IMR-90 (cell line): ENCODE results near the gene STAP2. TPM values are rescaled to one million over a fixed set of nuclear protein-coding genes. Genes with fewer than 3 reads are reported as not detected.

Source experiments
- ATAC-seq: fragments of 200-7000 bp; cut with Tn5 transposase; 2 replicates; pipeline ENCODE4 v1.9.1; 2020; ENCODE audit warnings: low read depth, mild to moderate bottlenecking, moderate library complexity
- BruUV-seq: library from RNA; stranded (reverse); fragments of 400-500 nt; replicated peaks from 2 replicates; lab custom pipeline; 2021; lab: Mats Ljungman, UMichigan
- CTCF ChIA-PET: fragments of 300-600 bp; formaldehyde crosslinking; extraction: SDS; loops from one replicate; lab custom pipeline; 2021; ENCODE audit warnings: antibody characterized with exemption; lab: Yijun Ruan, JAX
- POLR2A ChIA-PET: fragments of 300-600 bp; sonication (Branson Sonifier 250); formaldehyde crosslinking; loops from one replicate; lab custom pipeline; 2022; ENCODE audit warnings: antibody characterized with exemption; ENCODE audit not compliant: unreplicated experiment; lab: Charles Lee
- DNase-seq: peaks from one replicate; pipeline ENCODE4 v3.0.0; 2013
- H2AFZ ChIP-seq: replicated peaks from 2 replicates; pipeline ENCODE3; 2013; ENCODE audit warnings: low read length, mild to moderate bottlenecking; ENCODE audit not compliant: poor library complexity
- H2AK5ac ChIP-seq: 2 replicates; pipeline ENCODE4 v1.6.1; 2013; ENCODE audit warnings: low read depth, low read length, inconsistent platforms
- H2AK9ac ChIP-seq: replicated peaks from 2 replicates; pipeline ENCODE3; 2013; ENCODE audit warnings: mild to moderate bottlenecking, low read depth, low read length, moderate library complexity; ENCODE audit not compliant: poor library complexity
- H2BK120ac ChIP-seq: 2 replicates; pipeline ENCODE4 v1.6.1; 2013; ENCODE audit warnings: low read depth, low read length, inconsistent platforms
- H2BK15ac ChIP-seq: 3 replicates; pipeline ENCODE4 v1.6.1; 2013; ENCODE audit warnings: low read depth, low read length, inconsistent platforms
- H2BK20ac ChIP-seq: 2 replicates; pipeline ENCODE4 v1.6.1; 2013; ENCODE audit warnings: low read depth, mild to moderate bottlenecking, inconsistent platforms, low read length, moderate library complexity
- H2BK5ac ChIP-seq: 2 replicates; pipeline ENCODE4 v1.6.1; 2013; ENCODE audit warnings: mild to moderate bottlenecking, low read depth, low read length, inconsistent platforms; ENCODE audit not compliant: poor library complexity, severe bottlenecking
- H3K14ac ChIP-seq: replicated peaks from 2 replicates; pipeline ENCODE4 v1.6.1; 2013; ENCODE audit warnings: low read depth, low read length, inconsistent platforms
- H3K18ac ChIP-seq: 2 replicates; pipeline ENCODE4 v1.6.1; 2013; ENCODE audit warnings: low read depth, low read length, control low read depth
- H3K23ac ChIP-seq: 2 replicates; pipeline ENCODE4 v1.6.1; 2013; ENCODE audit warnings: low read depth, low read length, inconsistent platforms
- H3K27ac ChIP-seq: 2 replicates; pipeline ENCODE4 v1.5.1; 2013; ENCODE audit warnings: mild to moderate bottlenecking, control low read depth, low read length; ENCODE audit not compliant: insufficient read depth
- H3K27me3 ChIP-seq: 2 replicates; pipeline ENCODE4 v1.6.1; 2013; ENCODE audit warnings: low read length; ENCODE audit not compliant: control insufficient read depth, insufficient read depth
- H3K36me3 ChIP-seq: 2 replicates; pipeline ENCODE4 v1.6.1; 2013; ENCODE audit warnings: low read length, mixed read lengths; ENCODE audit not compliant: control insufficient read depth, insufficient read depth
- H3K4ac ChIP-seq: 2 replicates; pipeline ENCODE4 v1.6.1; 2013; ENCODE audit warnings: low read depth, low read length, inconsistent platforms
- H3K4me1 ChIP-seq: 2 replicates; pipeline ENCODE4 v1.6.1; 2013; ENCODE audit warnings: low read length, mixed read lengths; ENCODE audit not compliant: control insufficient read depth, insufficient read depth
- H3K4me2 ChIP-seq: 2 replicates; pipeline ENCODE4 v1.6.1; 2013; ENCODE audit warnings: low read depth, mild to moderate bottlenecking, control low read depth, low read length, moderate library complexity
- H3K4me3 ChIP-seq: 2 replicates; pipeline ENCODE4 v1.5.1; 2013; ENCODE audit warnings: low read depth, mild to moderate bottlenecking, control low read depth, low read length, moderate library complexity; ENCODE audit not compliant: insufficient read depth
- H3K56ac ChIP-seq: 2 replicates; pipeline ENCODE4 v1.6.1; 2013; ENCODE audit warnings: low read length, inconsistent platforms; ENCODE audit not compliant: insufficient read depth; ENCODE audit errors: extremely low read depth
- H3K79me1 ChIP-seq, 2 experiments: 2 replicates each; pipeline ENCODE4 v1.6.1; 2013; ENCODE audit warnings: low read length in 2 of 2, inconsistent platforms in 1 of 2, low read depth in 1 of 2
- H3K9ac ChIP-seq: 2 replicates; pipeline ENCODE4 v1.6.1; 2013; ENCODE audit warnings: low read depth, low read length, control low read depth
- H3K9me1 ChIP-seq: 2 replicates; pipeline ENCODE4 v1.6.1; 2013; ENCODE audit warnings: low read length, inconsistent platforms; ENCODE audit not compliant: insufficient read depth
- H3K9me3 ChIP-seq: 2 replicates; pipeline ENCODE4 v1.6.1; 2013; ENCODE audit warnings: low read length; ENCODE audit not compliant: control insufficient read depth, insufficient read depth
- H4K20me1 ChIP-seq: 2 replicates; pipeline ENCODE4 v1.6.1; 2013; ENCODE audit warnings: low read length, inconsistent platforms; ENCODE audit not compliant: insufficient read depth
- H4K5ac ChIP-seq: 2 replicates; pipeline ENCODE4 v1.6.1; 2013; ENCODE audit warnings: mild to moderate bottlenecking, low read depth, low read length, control low read depth
- H4K8ac ChIP-seq, 2 experiments: 2 replicates each; pipeline ENCODE4 v1.6.1; 2013; ENCODE audit warnings: low read depth in 2 of 2, low read length in 2 of 2, control low read depth in 1 of 2, inconsistent platforms in 1 of 2
- H4K91ac ChIP-seq: 2 replicates; pipeline ENCODE4 v1.6.1; 2013; ENCODE audit warnings: low read depth, low read length, inconsistent platforms; ENCODE audit not compliant: insufficient read depth
- BHLHE40 ChIP-seq: fragments of 150-350 bp; IDR thresholded peaks from 2 replicates; pipeline ENCODE4 v1.6.1; 2016; ENCODE audit warnings: mild to moderate bottlenecking, low read depth, low read length
- CEBPB ChIP-seq: IDR thresholded peaks from 2 replicates; pipeline ENCODE4 v1.6.1; 2012; ENCODE audit warnings: low read depth, low read length, improper control_type of control experiment
- CTCF ChIP-seq: conservative IDR thresholded peaks from 2 replicates; pipeline ENCODE4 v1.5.1; 2012; ENCODE audit warnings: mild to moderate bottlenecking, low read depth, low read length, improper control_type of control experiment
- ELK1 ChIP-seq: fragments of 150-350 bp; IDR thresholded peaks from 2 replicates; pipeline ENCODE4 v1.6.1; 2016; ENCODE audit warnings: low read depth, mild to moderate bottlenecking, low read length, moderate library complexity, borderline replicate concordance
- FOS ChIP-seq: fragments of 150-350 bp; IDR thresholded peaks from 2 replicates; pipeline ENCODE4 v1.6.1; 2016; ENCODE audit warnings: low read depth, low read length
- MAZ ChIP-seq: IDR thresholded peaks from 2 replicates; pipeline ENCODE4 v1.6.1; 2012; ENCODE audit warnings: low read depth, mild to moderate bottlenecking, low read length, improper control_type of control experiment, moderate library complexity, borderline replicate concordance
- MXI1 ChIP-seq: IDR thresholded peaks from 2 replicates; pipeline ENCODE4 v1.6.1; 2012; ENCODE audit warnings: low read depth, mild to moderate bottlenecking, low read length, moderate library complexity, borderline replicate concordance
- NFE2L2 ChIP-seq: fragments of 150-350 bp; IDR thresholded peaks from 2 replicates; pipeline ENCODE4 v1.6.1; 2016; ENCODE audit warnings: low read depth, mild to moderate bottlenecking, low read length
- POLR2A ChIP-seq: IDR thresholded peaks from 2 replicates; pipeline ENCODE4 v1.6.1; 2012; ENCODE audit warnings: mild to moderate bottlenecking, low read depth, low read length
- RAD21 ChIP-seq: IDR thresholded peaks from 2 replicates; pipeline ENCODE4 v1.6.1; 2012; ENCODE audit warnings: low read length, improper control_type of control experiment
- RCOR1 ChIP-seq: IDR thresholded peaks from 2 replicates; pipeline ENCODE4 v1.6.1; 2012; ENCODE audit warnings: mild to moderate bottlenecking, low read length, improper control_type of control experiment; ENCODE audit not compliant: insufficient replicate concordance
- RFX5 ChIP-seq: IDR thresholded peaks from 2 replicates; pipeline ENCODE4 v1.8.0; 2012; ENCODE audit warnings: low read depth, mild to moderate bottlenecking, low read length, moderate library complexity
- SMC3 ChIP-seq: fragments of 150-350 bp; IDR thresholded peaks from 2 replicates; pipeline ENCODE4 v1.6.1; 2016; ENCODE audit warnings: low read depth, mild to moderate bottlenecking, antibody characterized with exemption, low read length, moderate library complexity
- USF2 ChIP-seq: fragments of 150-350 bp; IDR thresholded peaks from 2 replicates; pipeline ENCODE4 v1.6.1; 2017; ENCODE audit warnings: mild to moderate bottlenecking, antibody characterized with exemption, low read length, low read depth
- WGBS, 2 experiments: methylation state at CpG; one replicate each; pipeline versions ENCODE4 v1.1.5 to v1.1.7; 2013; ENCODE audit warnings: missing lambda C conversion rate in 2 of 2; ENCODE audit not compliant: insufficient read length in 1 of 2; ENCODE audit errors: extremely low coverage in 2 of 2; 5-methylcytosine and 5-hydroxymethylcytosine counted together
- dilution Hi-C: fragments of 300-500 bp; cut with HindIII; formaldehyde crosslinking; loops from one replicate; pipeline ENCODE4 v1.14.3; 2018; ENCODE audit warnings: low sequenced_read_pairs; ENCODE audit not compliant: unreplicated experiment
- in situ Hi-C: fragments of 300-500 bp; cut with MboI; formaldehyde crosslinking; loops from 3 replicates; pipeline ENCODE4 v1.14.3; 2019; ENCODE audit warnings: low sequenced_read_pairs, inconsistent platforms, mixed read lengths
- intact Hi-C: fragments of 100-400 bp; cut with micrococcal nuclease; formaldehyde crosslinking; loops from 2 replicates; pipeline ENCODE4 v1.10.0; 2022
- polyA plus RNA-seq, 3 experiments: library from polyadenylated mRNA; depleted of rRNA; stranded (reverse); fragments of >200 nt; gene quantifications; 2 replicates each; pipeline ENCODE4 v1.2.3, GENCODE V29; 2012; ENCODE audit warnings: low replicate concordance in 1 of 3
- total RNA-seq: library from RNA; depleted of rRNA; stranded (reverse); fragments of >200 nt; gene quantifications from 2 replicates; pipeline ENCODE4 v1.2.3, GENCODE V29; 2012

STAP2 gene
- total and polyA plus RNA-seq, 2 of the 4 experiments (the other 2 are of a cell fraction): 1.3 to 3.4 TPM

- Histone ChIP-seq H2AK5ac (no peak overlapping the region), H4K5ac (no peak overlapping the region), H4K8ac (no peak overlapping the region), H2BK15ac (no peak overlapping the region), H2BK20ac (no peak overlapping the region), H3K4ac (no peak overlapping the region), H3K36me3 (peaks cover 51% of the 10 kb centered on the region), H3K4me1 (peaks cover 17% of the 10 kb centered on the region), H4K20me1 (peaks cover 39% of the 10 kb centered on the region), H3K18ac (no peak overlapping the region), H3K56ac (no peak overlapping the region), H4K91ac (no peak overlapping the region), H3K23ac (no peak overlapping the region), H3K9me1 (peaks cover 12% of the 10 kb centered on the region), H2AK9ac (no peak overlapping the region), H3K4me3 (no peak overlapping the region), H3K79me1 (peaks cover 8 to 76% of the 10 kb centered on the region in 2 experiments), H3K9ac (no peak overlapping the region), H3K4me2 (no peak overlapping the region), H2BK5ac (no peak overlapping the region), H3K27me3 (no peaks in the 10 kb centered on the region), H3K14ac (no peak overlapping the region), H3K9me3 (no peaks in the 10 kb centered on the region), H2AFZ (no peak overlapping the region), H2BK120ac (no peak overlapping the region), H3K27ac (no peak overlapping the region)
- TF ChIP-seq POLR2A: no peak
- TF ChIP-seq NFE2L2: no peak
- TF ChIP-seq CTCF: no peak
- no peak for TF ChIP-seq MAZ
- no peak for TF ChIP-seq SMC3
- TF ChIP-seq MXI1: no peak
- no peak for TF ChIP-seq BHLHE40
- no peak for TF ChIP-seq RAD21
- TF ChIP-seq USF2: no peak
- no peak for TF ChIP-seq CEBPB
- no peak for TF ChIP-seq FOS
- TF ChIP-seq RCOR1: no peak
- TF ChIP-seq RFX5: no peak
- TF ChIP-seq ELK1: no peak
- DNase-seq: no peak
- WGBS, 2 experiments: 100% methylated on average over 1 of the region's 16 CpGs; no CpG with 5 or more reads in 1 of the 2 experiments
- dilution Hi-C loops: no loop called here
- no TSS peak for BruUV-seq
- in situ Hi-C loops: no loop called here
- POLR2A ChIA-PET: no interaction called here
- intact Hi-C loops: no loop called here
- no peak for ATAC-seq
- CTCF ChIA-PET: no interaction called here
Observed at GRCh38 chr19:4366666-4367335, 28.2 kb upstream of the STAP2 start.
